OCI-LY7 (cell line): ENCODE results near the gene YKT6.

Experiments
- EZH2phosphoT487 ChIP-seq: fragments of 200-600 bp; sonication (generic); IDR thresholded peaks from 2 replicates; pipeline ENCODE4 v1.6.1; 2018; ENCODE audit warnings: low read depth, borderline replicate concordance, mild to moderate bottlenecking, mixed run types, antibody characterized with exemption, low read length, moderate library complexity, mixed read lengths
- TF ChIP-seq, protein P1 (sequence below): fragments of 200-600 bp; sonication (generic); conservative IDR thresholded peaks from 2 replicates; pipeline ENCODE4 v1.5.1; 2014; ENCODE audit warnings: mild to moderate bottlenecking, antibody characterized with exemption, low read length, moderate library complexity, mixed read lengths

- TF ChIP-seq, protein P1, sequence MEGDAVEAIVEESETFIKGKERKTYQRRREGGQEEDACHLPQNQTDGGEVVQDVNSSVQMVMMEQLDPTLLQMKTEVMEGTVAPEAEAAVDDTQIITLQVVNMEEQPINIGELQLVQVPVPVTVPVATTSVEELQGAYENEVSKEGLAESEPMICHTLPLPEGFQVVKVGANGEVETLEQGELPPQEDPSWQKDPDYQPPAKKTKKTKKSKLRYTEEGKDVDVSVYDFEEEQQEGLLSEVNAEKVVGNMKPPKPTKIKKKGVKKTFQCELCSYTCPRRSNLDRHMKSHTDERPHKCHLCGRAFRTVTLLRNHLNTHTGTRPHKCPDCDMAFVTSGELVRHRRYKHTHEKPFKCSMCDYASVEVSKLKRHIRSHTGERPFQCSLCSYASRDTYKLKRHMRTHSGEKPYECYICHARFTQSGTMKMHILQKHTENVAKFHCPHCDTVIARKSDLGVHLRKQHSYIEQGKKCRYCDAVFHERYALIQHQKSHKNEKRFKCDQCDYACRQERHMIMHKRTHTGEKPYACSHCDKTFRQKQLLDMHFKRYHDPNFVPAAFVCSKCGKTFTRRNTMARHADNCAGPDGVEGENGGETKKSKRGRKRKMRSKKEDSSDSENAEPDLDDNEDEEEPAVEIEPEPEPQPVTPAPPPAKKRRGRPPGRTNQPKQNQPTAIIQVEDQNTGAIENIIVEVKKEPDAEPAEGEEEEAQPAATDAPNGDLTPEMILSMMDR = no peak
- TF ChIP-seq EZH2phosphoT487 = no peak
Observed at GRCh38 chr7:44177570-44178131, 23.1 kb upstream of the YKT6 start.
